Measurements from ENCODE around the gene ZC3H10.
"Not testable (repeated sequence)": the region's sequence is repeated elsewhere in the genome, so short reads cannot be mapped to it uniquely, and the experiment has no call there.

The ZC3H10 gene, protein sequence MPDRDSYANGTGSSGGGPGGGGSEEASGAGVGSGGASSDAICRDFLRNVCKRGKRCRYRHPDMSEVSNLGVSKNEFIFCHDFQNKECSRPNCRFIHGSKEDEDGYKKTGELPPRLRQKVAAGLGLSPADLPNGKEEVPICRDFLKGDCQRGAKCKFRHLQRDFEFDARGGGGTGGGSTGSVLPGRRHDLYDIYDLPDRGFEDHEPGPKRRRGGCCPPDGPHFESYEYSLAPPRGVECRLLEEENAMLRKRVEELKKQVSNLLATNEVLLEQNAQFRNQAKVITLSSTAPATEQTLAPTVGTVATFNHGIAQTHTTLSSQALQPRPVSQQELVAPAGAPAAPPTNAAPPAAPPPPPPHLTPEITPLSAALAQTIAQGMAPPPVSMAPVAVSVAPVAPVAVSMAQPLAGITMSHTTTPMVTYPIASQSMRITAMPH

DNA sequence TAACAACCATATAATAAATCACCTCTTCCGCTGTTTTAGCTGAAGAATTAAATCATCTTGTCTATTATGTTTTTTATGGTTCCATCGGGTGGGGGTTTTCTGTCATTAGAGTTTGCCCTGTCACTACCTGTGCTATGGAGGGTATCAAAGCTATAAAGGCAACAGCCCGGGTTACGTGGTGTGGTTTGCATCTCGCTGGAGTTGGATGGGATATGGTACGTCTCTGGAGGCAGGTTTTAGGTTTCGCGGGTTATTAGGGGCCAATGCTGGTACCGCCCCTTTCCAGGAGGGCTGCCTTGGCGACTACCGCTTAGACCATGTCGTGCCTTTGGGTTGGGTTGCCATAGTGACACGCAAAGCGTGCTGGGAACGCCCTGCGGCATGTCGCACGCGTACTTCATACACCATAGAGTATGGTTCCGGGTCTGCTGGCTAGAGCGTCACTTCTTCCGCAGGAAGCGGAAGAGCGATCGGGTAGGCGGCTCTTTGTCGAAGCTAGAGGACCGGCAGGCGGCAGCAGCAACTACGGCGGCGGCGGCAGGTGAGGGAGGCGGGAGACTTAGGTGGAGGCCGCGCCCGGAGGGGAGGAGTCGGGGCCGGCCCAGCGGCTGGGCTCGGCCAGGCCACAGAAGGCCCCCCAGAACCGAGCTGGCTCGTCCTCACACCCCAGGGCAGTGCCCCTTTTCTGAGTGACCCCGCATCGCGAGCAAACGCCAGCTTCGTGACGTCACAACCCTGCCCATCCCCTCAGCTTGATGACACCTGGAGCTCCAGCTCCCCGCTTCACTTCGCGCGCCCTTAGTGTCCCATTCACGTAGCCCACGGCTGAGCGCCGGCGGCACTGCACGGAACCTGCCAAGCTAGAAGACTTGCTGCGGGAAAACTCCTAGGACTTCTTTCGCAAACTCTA, at the start of gene ZC3H10:
Gene ZC3H10 (plus strand): TSS at position 489 of the 910 bp plus-strand sequence. CDS start 2,297 bp downstream, outside the sequence.
- peak; percentile 97 to 99 (median 99) for DNase-seq

DNA sequence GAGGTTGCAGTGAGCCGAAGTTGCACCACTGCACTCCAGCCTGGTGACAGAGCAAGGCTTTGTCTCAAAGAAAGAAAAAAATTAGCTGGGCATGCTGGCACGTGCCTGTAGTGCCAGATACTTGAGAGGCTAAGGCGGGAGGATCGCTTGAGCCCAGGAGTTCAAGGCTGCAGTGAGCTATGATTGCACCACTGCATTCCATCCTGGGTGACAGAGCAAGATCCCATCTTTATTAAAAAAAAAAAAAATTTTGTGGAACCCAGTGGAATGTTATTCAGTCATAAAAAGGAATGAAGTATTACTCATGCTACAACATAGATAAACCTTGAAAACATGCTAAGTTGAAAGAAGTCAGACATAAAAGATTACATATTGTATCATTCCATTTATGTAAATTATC, 46.4 kb upstream of the ZC3H10 start:
- DNase-seq: no peak

DNA sequence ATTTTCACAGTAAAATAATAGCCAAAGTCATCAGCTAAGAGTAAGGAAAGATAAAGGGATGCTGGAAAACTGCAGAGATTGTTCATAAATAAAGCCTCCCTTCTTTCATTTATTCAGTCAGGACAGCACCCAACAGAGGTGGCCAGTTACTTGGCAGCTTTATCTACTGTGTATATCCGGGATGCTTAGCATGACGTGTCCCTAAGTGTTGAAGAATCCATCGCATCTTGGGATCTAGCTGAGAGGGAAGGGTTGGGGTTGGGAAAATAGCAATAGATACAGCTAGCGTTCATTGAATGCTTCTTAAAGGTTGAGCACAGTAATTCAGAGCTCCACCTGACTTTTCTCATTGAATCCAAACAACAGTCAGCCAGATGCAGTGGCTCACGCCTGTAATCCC, 43.7 kb upstream of the ZC3H10 start:
- DNase-seq: no peak

DNA sequence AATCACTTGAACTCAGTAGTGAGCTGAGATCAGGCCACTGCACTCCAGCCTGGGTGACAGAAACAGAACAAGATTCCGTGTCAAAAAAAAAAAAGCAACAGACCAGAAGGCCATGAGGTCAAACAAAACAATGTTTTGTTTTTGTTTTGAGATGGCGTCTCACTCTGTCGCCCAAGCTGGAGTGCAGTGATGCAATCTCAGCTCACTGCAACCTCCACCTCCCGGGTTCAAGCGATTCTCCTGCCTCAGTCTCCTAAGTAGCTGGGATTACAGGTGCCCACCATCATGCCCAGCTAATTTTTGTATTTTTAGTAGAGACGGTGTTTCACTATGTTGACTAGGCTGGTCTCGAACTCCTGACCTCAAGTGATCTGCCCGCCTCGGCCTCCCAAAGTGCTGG, 40.1 kb upstream of the ZC3H10 start:
- DNase-seq: not testable (repeated sequence)

DNA sequence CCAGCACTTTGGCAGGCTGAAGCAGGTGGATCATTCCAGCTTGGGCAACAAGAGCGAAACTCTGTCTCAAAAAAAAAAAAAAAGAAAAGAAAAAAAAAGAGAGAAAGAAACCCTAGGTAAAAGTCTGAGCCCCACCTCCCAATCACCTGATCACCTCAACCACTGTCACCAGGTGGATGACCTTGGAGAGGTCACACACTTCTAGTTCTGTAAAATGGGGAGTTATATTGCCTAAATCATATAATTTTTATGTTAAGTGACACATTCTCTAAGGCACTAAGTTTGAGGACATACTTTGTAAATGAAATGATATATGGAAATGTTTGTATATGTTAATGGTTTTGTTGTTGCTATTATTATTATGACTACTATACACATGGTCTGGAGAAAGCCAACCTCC, 39.6 kb upstream of the ZC3H10 start:
- no peak for DNase-seq

DNA sequence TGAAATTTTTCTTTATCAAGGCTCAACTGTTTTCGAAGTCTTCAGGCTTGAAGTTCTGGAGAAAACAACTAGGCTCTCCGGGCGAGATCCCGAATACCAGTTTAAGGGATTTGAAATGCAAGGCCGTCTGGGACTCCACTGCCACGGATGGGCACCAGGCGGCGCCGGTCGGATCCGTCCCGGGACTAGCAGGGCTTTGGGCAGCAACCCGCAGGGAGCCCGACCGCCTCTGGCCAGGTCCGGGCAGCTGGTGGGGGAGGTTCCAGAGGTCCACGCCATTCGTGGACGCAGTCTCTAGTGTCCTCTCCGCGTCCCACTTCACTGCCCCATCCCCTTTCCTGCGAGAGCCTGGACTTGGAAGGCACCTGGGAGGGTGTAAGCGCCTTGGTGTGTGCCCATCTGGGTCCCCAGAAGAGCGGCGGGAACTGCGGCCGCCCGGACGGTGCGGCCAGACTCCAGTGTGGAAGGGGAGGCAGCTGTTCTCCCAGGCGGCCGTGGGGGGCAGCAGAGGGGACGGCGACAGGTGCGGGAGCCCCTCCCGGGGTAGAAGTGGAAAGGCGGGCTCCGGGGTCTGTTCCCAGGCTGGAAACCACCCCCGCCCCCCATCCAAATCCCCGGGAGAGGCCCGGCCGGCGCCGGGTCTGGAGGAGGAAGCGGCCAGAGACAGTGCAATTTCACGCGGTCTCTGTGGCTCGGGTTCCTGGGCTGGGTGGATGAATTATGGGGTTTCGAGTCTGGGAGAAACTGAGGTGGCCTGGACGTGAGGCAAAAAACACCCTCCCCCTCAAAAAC, 38.9 kb upstream of the ZC3H10 start:
- DNase-seq: peak; percentile 84 to 92 (median 88)

DNA sequence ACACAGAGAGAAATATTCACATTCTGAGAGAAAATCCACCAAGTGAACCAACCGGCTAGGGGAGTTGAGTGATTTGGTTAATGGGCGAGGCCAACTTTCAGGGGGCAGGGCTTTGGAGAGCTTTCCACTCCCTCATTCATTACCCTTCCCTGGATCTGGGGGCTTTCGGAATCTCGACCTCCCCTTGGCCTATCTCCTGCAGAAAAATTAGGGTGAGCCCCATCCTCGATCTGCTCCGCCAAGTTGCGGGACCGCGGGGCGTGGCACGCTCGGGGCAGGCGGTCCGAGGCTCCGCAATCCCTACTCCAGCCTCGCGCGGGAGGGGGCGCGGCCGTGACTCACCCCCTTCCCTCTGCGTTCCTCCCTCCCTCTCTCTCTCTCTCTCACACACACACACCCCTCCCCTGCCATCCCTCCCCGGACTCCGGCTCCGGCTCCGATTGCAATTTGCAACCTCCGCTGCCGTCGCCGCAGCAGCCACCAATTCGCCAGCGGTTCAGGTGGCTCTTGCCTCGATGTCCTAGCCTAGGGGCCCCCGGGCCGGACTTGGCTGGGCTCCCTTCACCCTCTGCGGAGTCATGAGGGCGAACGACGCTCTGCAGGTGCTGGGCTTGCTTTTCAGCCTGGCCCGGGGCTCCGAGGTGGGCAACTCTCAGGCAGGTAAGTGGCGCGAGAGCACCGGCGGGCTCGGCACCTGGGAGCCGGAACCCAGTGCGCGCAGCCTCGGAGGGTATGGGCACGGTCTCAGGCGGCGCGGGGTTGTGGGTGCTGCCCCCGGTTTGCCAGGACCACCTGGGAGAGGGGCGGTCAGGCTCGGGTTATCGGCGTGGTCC, 38.1 kb upstream of the ZC3H10 start, which contains the start of gene ERBB3:
Gene ERBB3 (plus strand): TSS at position 443 of the 833 bp plus-strand sequence. CDS start 136 bp downstream, at position 579.
- DNase-seq: peak; percentile 77 to 92 (median 80)

DNA sequence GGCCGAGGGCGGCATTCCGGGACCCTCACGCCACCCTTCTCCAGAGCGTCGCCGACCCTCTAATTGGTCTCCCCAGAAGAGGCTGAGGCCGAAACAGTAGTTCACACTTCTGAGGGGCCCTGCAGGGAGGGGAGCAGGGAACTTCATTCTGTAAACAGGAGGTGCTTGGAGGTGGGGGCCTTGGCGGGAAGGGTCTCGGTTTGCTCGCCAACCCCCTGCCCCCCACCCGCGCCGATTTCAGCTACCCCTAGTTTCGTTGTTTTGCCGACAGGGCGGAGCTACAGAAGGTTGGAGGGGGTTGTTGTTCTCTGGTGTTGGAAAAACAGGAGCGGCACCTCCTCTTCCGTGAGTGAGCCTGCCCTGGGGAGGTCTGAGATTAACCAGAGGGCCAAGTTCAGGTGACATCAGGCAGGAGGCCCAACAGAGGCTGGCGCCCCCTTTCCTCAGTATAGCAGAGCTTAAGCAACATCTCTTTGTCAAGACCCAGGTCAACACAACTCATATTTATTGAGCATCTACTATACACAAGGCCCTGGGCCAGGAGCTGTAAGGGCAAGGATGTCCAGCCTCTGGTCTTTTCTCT, 37.4 kb upstream of the ZC3H10 start:
- no peak for DNase-seq

DNA sequence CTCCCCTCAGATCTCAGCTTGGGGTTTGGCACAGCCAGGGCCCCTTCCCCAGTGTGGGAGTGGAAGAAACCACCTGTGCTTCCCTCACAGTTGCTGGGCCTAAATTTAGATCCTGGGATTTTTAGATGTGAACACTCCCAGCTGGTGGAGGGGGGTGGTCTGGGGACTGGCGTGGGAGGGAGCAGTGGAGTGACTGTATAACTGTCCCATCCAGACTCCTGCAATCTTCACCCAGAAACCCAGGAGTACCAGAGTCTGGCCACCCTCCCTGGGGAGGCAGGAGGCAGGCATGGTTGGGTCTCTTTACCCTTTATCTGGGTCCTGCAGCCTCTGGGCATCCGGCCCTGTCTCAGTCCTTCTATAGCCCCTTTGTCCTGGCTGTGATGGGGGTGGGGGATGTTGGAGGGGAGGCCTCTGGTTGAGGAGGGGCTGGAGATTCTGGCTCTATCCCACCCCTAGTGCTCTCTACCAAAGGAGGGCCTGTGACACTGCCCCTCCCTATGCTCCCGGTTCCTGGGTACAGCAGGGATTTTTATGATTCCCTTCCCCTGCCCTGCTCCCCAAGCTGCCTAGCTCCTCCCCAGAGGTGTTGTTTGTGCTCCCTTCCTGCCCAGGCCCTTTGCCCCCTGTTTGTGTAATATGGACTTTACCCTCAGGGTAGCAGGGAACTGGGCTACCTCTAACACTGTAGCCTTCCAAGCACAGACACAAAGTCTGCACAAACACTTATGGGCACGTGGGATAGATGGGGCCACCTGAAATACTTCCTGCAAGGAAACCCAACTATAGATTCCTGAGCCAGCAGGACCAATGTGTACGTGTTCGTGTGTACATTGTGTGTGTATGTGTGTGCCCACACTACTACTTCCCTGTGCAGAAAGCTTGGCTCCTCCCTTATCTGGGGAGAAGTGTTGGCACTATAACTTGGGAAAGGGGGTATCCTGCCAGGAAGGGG, 36.4 kb upstream of the ZC3H10 start:
- no peak for DNase-seq

DNA sequence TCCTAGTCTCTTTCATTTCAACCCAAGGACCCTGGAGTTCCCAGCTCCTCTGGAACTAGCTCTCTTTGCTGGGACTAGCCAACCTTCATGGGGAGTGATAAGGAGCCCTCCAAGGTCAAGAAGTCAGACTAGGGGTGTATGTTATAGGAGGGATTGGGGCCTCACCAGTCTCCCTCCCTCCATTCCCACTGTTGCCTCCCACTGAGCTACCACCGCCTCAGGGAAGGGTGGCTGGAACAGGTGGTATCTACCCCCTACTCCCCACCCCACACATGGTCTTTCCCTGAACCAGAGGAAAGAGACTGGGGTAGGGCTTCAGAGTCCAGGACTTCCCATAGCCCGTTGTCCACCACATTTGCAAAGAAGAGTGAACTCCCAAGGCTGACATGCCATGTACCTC, 35.7 kb upstream of the ZC3H10 start:
- DNase-seq: no peak

DNA sequence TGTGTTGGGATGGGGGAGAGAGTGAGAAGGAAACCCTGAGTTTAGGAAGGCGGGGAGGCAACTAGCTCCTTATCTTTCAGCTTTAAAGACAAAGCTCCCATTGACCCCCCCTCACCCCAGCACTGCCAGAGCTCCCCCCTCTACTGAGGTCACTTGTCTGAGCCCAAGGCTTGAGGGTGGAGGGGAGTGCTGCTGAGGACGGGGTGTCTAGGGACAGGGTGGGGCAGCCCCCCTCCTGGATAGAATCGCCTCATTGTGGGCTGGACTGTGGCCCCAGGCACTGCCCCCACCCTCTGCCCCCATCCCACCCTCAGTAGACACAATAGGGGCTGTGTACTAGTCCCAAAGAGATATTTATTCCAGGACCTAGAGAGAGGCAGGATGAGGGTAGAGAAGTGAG, 35.1 kb upstream of the ZC3H10 start:
- no peak for DNase-seq

DNA sequence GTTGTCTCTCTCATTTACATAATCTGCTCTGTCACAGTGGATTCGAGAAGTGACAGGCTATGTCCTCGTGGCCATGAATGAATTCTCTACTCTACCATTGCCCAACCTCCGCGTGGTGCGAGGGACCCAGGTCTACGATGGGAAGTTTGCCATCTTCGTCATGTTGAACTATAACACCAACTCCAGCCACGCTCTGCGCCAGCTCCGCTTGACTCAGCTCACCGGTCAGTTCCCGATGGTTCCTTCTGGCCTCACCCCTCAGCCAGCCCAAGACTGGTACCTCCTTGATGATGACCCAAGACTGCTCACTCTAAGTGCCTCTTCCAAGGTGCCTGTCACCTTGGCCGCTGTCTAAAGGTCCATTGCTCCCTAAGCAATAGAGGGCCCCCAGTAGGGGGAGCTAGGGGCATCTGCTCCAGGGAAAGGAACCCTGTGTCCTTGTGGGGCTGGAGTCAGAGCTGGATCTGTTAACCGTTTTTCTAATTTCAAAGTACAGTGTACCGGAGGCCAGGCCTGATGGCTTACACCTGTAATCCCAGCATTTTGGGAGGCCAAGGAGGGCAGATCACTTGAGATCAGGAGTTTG, 33.0 kb upstream of the ZC3H10 start:
- DNase-seq: peak; percentile 38 to 74 (median 46)

DNA sequence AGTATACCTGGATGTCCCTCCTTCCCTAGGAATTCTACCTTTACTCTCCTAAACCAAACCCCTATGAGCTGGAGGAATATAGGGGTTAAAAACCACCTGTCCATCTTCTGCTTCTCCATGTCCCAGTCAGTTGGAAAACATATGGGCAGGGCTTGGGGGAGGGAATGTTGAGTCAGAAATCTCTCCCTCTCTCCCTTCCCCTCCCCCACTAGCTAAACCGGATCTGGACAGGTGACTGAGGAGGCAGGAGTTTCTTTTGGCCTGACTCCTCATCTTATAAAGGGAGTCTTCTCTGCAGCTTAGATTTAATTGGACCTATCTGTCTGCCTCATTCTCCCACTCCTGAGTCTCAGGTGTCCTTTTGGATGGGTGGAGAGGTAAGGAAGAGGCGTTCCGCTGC, 32.0 kb upstream of the ZC3H10 start:
- DNase-seq: no peak

DNA sequence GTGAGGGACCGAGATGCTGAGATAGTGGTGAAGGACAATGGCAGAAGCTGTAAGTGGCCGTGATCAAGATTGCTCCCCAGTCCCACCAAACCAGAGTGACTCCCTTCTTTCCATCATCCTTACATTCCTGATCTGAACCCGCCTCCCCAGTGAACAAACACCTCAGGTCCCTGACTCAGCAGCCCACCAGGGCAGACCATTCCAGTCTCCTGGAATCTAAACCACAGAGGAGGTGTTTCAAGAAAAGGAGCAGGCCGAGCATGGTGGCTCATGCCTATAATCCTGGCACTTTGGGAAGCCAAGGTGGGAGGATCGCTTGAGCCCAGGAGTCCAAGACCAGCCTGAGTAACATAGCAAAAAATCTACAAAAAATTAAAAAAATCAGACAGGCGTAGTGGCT, 31.5 kb upstream of the ZC3H10 start:
- no peak for DNase-seq

DNA sequence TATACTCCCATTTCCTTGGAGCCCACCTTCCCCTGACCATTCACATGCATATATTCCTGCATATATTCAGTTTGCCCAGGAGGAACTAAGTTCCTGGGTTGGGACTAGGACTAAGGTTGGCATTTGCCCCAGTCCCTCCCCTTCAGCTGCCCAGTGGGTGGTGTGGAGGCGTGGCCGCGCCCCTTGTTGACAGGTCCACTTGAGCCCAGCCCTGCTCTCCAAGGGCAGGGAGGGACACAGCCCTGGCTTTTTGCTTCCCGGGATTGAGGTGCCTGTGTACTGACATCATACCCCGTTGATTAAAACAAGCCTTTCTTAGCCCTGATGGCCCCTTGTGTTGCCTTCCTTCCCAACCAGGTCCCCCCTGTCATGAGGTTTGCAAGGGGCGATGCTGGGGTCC, 30.8 kb upstream of the ZC3H10 start:
- peak; percentile 47 to 71 (median 53) for DNase-seq

DNA sequence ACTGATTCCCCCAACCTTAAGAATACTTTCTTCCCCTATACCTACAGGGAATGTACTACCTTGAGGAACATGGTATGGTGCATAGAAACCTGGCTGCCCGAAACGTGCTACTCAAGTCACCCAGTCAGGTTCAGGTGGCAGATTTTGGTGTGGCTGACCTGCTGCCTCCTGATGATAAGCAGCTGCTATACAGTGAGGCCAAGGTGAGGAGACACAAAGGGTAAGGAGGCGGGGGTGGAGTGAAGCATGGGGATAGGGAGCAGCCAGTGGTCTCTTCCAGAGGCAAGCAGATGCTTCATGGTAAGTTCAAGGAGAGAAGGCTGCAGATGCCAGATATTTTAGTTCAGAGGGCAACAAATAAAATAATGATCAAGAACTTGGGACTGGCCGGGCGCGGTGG, 20.3 kb upstream of the ZC3H10 start:
- no peak for DNase-seq

DNA sequence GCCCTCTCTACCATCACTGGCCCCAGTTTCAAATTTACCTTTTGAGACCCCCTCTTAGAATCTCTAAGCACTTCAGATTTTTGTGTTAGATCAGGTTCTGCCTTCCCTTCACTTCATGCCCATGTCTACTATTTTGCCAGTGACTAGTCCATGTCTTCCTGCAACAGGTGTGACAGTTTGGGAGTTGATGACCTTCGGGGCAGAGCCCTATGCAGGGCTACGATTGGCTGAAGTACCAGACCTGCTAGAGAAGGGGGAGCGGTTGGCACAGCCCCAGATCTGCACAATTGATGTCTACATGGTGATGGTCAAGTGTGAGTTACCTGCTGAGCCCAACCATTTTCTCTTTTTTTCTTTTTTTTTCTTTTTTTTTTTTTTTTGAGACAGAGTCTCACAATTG, 19.5 kb upstream of the ZC3H10 start:
- no peak for DNase-seq

DNA sequence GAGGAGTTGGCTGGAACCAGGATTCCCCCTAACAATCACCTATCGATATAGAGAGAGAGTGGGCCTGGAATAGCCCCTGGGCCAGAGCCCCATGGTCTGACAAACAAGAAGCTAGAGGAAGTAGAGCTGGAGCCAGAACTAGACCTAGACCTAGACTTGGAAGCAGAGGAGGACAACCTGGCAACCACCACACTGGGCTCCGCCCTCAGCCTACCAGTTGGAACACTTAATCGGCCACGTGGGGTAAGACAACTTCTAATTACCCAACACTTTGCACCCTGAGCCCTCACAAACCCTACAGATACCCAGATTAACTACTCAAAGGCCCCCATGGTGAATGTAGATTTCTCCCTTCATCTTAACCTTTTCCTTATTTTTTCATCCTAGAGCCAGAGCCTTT, 18.3 kb upstream of the ZC3H10 start:
- DNase-seq: no peak

DNA sequence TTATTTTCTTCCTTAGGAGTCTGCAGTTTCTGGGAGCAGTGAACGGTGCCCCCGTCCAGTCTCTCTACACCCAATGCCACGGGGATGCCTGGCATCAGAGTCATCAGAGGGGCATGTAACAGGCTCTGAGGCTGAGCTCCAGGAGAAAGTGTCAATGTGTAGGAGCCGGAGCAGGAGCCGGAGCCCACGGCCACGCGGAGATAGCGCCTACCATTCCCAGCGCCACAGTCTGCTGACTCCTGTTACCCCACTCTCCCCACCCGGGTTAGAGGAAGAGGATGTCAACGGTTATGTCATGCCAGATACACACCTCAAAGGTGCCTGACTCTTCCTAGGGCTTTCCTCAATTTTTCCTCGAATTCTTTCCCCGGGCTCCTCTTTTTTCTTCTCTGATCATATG, 17.0 kb upstream of the ZC3H10 start:
- no peak for DNase-seq

DNA sequence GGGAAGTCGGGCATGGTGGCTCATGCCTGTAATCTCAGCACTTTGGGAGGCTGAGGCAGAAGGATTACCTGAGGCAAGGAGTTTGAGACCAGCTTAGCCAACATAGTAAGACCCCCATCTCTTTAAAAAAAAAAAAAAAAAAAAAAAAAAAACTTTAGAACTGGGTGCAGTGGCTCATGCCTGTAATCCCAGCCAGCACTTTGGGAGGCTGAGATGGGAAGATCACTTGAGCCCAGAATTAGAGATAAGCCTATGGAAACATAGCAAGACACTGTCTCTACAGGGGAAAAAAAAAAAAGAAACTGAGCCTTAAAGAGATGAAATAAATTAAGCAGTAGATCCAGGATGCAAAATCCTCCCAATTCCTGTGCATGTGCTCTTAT, 15.4 kb upstream of the ZC3H10 start:
- DNase-seq: no peak

All from suppressor macrophage treated with lipopolysaccharide for 1 hour (primary cell).